HG03025 (cell line): ENCODE measurements around the gene XYLB.
A peak's percentile ranks its signal among the peaks of the same experiment; 100 is the strongest.

Experiments
- ATAC-seq: cut with Tn5 transposase; IDR thresholded peaks from one replicate; pipeline ENCODE4 v1.9.1; 2021; ENCODE audit warnings: mild to moderate bottlenecking, moderate library complexity; ENCODE audit not compliant: unreplicated experiment, low FRiP score

The XYLB gene

DNA sequence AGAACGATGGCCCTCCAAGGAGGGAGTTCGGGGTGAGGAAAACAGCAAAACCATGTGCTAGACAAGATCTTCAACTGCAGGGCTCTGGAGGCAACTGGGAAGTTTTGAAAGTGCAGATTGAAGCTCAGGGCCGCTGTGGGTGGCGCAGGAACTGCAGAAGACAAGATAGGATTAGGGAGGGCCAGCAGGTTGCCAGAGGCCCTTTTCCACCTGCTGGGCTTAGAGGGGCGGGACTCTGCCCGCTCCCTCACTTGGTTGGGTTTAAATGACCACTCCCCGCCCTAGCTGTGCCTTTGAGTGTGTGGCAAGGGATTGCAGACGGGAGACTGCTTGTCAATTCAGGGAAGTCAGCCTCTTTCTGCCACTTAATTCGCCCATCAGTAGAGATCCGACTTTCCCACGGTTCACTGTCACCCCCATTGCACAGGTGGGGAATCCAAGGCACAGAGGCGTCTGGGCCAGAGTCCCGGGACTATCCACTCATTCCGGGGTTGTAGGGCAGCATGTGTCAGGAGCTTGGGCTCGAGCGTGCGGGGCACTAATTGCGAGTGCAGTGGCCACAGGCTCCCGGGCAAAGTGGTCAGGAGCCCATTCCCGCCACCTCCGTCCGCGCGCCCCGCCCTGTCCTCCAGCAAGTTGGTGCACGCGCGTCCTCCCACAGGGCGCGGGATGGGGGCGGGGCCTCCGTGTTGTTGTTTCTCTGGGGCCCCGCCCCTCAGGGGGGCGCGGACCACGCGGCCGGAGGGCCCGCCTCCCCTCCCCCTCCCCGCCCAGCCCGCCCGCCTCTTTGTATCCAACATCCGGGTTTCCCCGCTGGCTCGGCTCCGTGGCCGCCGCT lies 106.7 kb downstream of the XYLB start, which contains the start of gene ACVR2B:
TSS of gene ACVR2B (plus strand) at position 816 of the 838 bp plus-strand sequence. CDS start 433 bp downstream, outside the sequence.
- ATAC-seq = peak; percentile 65

DNA sequence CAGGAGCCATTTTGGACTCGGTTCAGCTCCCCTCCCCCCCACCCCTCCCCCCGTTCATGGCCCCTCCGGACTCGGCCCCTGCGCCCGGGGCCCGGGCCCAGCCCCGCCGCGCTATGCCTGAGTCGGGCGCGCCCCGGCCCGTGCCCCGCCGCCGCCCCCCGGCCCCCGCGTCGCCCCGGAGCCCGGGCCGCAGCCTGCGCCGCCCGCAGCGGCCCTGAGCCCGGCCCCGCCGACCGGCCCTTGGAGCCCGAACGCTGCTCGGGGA lies 107.3 kb downstream of the XYLB start:
- ATAC-seq = no peak

DNA sequence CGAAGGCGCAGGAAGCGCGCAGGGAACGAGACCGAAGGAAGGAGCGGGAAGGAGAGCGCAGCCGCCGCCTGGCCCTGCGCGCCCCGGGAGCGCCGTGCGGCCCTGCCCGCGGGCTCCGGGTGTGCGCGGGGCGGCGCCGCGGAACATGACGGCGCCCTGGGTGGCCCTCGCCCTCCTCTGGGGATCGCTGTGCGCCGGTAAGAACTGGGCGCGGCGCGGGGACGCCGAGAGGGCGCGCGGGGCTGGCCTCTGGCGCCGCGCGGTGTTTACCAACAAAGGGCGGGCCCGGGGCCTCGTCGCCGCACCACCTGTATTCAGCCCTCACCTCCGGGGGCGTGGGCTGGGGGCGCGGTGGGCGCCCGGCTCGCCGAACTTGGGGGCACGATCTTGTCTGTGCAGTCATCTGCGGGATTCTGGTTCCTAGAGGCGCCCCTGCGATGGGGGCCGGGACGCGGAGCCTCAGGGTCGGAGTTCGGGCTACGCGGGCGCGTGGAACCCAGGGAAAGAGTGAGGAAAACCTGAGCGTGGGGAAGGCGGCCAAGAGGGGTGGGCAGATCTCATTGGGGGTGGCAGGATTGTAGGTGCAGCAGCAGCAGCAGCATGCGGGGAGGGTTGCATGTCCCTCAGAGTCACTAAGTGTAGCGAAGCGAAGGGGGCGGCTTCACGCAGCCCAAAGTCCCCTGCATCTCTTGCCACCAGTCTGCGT lies 107.7 kb downstream of the XYLB start:
- peak; percentile 27 for ATAC-seq

DNA sequence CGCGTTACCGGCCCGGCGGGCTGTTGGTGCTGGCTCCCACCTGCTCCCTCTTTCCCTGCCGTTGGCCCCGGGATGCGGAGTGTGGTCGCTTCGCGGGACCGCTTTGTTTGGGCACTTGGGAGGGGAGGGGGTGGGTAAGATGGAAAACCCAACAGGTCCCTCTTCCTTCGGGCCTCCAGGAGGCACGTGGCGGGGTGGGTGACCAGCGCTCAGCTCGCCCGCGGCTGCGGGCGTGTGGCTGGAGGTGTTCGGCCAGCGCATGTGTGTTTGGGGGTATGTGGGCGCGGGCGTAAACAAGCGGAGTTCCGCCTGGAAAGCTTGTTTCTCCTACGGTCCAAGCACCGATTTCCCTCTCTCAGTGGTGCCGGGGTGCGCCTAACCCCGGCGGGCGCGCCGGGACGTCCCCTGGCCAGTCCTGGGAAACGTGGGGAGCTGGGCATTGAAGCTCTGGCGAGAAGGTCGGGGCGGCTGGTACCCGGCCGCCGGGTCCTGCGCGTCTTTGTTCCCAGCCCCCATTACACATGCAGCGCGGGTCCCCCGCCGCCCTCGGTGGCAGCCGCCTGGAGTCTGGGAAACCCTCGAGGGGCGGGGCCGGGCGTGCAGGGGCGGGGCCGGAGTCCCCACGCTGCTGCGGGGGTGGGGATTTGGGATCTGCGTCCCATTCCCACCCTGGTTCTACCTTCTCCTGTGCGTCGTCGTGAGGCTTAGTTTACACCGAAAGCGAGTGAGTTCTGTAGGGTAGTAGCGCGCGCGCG lies 108.5 kb downstream of the XYLB start:
- ATAC-seq = no peak

DNA sequence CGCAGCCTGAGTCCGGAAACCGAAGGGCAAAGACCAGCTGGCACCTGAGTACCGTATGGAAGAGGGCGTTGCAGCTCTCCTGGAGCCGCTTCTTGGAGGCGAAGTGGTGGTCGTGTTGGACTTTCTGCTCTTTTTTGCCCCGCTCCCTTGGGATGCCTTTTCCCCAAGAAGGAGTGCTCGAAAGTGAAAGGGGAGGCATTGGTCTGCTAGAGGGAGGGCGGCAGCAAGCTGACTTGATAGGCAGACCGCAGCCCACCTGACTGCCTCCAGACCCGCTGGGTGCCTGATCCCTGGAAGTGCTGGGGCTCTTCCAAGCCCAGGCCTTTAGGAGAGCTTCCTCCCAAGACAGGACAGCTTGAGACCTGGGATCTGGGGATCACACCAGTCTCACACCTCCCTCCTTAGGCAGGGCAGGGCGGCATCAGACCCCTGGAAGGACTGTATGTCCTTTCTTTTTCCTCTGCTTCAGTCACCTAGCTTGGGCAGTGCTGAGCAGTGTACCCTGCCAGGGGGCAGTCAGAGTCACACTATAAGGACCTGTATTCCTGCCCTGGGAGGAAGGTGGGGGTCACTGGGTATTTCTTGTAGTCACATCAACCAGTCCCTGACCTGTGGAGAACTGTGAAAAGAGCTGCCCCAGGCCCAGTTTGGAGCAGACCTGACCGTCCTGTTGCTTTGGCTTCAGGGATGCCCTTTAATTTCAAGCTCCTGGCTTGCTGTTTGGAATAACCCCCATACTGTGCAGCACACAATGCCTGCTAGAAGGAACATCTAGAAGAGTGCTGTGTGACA lies 109.2 kb downstream of the XYLB start:
- ATAC-seq = no peak

DNA sequence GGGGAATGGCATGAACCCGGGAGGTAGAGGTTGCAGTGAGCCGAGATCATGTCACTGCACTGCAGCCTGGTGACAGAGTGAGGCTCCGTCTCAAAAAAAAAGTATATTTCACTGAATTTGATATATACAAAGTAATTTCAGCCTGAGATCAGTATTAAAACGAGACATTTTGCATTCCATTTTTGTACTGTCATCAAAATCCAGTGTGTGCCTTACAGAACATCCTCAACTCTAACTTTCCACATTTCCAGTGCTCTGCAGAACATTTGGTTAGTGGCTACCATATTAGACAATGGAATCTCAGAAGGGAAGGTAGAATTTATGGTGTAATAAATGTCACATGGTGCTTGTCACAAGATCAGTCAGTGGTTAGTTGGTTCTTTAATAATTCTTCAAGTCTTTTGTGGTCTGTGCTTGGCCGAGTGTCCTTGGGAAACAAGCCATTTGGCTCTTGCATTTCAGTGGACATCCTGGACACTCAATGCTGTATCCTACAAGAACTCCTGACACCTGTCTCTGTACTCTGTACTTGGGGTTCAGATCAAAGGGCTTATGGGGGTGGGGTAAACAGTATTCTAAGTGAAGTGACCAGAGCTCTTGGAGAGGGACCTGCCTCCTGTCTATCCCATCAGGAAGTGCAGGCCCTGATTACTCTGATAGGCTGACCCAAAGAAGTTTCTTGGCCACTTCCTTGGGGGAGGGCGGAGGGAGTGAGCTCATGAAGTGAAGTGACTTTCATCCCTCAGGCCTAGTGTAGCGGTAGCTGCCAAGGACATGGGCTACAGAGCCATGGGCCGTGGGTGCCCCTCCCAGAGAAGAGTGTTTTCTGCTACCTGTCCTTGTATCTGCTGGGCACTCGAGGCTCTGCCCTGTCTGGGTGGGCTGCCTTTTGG lies 110.8 kb downstream of the XYLB start:
- ATAC-seq = no peak

DNA sequence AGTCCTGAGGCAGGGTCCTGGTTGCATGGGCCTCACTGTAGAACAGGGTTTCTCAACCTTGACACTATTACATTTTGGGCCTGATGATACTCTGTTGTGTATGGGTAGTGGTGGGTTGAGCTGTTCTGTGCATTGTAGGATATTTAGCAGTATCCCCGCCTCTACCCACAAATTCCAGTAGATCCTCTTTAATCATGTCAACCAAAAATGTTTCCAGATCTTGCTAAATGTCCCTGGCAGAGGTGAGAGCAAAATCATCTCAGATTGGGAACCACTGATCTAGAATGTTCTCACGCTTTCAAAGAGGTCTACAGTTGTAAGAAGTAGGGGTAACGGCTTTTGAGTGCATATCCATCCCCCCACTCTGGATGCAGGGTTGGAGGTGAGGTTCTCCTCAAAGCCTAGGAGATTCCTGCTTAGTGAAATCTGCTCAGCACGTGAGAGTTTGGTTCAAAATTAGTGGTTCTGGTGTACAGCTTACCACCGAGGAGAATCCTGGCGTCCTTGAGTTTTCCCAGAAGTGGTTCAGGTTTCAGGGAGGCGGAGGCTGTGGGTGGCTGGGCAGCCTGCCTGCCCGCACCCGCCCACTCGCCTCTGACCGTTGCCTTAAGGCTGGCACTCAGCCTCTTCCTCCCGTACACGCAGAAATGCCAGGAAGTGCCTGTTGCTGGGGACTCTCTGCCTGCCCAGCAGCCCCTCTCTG lies 112.4 kb downstream of the XYLB start:
- no peak for ATAC-seq

DNA sequence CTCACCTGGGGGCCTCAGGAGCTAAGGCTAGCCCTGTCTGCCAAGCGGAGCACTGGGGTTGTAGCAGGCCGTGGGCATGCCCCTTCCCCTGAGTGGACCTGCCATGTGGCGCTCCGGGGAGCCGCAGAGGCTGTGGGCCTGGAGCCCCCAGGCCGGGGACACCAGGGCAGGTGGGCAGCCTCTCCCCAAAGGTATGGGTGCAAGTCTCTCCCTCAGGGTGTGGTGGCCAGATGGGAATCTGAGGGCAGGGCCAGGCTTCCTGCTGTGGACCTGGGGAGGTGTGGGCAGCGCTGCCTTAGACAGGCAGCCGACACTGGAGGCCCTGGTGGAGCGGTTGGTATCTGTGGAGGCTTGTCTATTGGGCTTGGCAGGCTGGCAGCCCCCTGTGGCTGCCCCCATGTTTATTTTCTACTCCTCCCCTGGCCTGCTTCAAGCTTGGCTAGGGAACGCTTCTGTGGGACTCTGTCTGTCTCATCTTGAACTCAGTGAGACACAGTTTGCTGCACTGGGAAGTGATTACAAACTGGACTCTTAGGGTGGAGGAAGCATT lies 113.0 kb downstream of the XYLB start:
- no peak for ATAC-seq

DNA sequence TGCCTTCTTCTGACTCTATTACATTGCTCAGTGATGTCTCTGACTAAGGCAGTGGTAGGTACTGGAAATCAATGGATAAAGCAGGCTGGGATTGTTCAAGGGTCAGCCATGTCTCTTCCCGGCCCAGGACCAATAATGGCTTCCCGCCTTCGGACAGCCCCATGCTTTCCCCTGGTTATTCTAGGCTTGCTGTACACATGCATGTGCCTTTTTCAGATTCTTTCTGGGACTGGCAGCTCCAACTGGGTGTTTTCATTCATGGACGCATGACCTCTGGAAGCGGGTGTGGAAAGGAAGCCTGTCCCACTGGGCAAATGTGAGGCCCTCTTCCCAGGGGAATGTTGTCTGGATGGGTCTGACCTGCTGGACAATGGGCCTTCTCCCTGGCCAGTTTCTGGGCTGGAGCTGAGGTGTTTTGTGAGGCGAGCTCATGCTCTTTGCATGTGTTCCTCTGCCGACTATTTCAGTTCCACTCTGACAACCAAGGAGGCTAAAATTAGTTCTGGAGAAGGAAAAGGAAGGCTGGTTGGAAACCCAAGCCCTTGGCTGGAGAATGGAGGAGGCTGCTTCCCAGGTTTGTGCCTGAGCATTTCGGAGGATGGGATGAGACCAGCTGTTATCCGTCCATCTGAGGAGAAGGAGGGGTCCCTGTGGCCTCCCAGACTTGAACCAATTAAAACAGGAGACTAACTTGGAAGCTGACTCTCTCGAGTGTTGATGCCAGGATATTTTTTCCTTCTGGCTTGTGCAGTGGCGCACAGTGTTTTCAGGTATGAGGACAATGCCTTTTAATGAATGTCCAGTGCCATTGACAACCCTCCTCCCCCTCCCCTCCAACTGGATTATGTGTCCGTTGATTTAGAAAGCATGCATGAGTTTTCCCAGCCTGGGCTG lies 114.0 kb downstream of the XYLB start:
- no peak for ATAC-seq
